ENCODE data around the gene FEM1A.
A peak's percentile ranks its signal among the peaks of the same experiment; 100 is the strongest.
"Not testable (repeated sequence)": the region's sequence is repeated elsewhere in the genome, so short reads cannot be mapped to it uniquely, and the experiment has no call there.

FEM1A gene

GRCh38 chr19:4774136-4774535, 17.4 kb upstream of the FEM1A start:
- no peak for DNase-seq

GRCh38 chr19:4775627-4776152, 15.8 kb upstream of the FEM1A start:
- no peak for DNase-seq

- no peak for DNase-seq
Observed at GRCh38 chr19:4776436-4777211, 14.9 kb upstream of the FEM1A start.

GRCh38 chr19:4778124-4778523, 13.4 kb upstream of the FEM1A start:
- not testable (repeated sequence) for DNase-seq

- DNase-seq: no peak
Observed at GRCh38 chr19:4780860-4781259, 10.7 kb upstream of the FEM1A start.

GRCh38 chr19:4781801-4782200, 9.7 kb upstream of the FEM1A start:
- DNase-seq: peak; percentile 21

GRCh38 chr19:4786412-4787016, 5.0 kb upstream of the FEM1A start:
- DNase-seq: not testable (repeated sequence)

GRCh38 chr19:4792019-4792865, 708 bp downstream of the FEM1A start:
- not testable (repeated sequence) for DNase-seq

GRCh38 chr19:4792866-4793195, 1.3 kb downstream of the FEM1A start:
- not testable (repeated sequence) for DNase-seq

- DNase-seq: not testable (repeated sequence)
Observed at GRCh38 chr19:4793278-4793677, 1.7 kb downstream of the FEM1A start.

- DNase-seq: no peak
Observed at GRCh38 chr19:4794971-4795370, 3.4 kb downstream of the FEM1A start.

GRCh38 chr19:4795400-4795799, 3.9 kb downstream of the FEM1A start:
- DNase-seq: no peak

- DNase-seq: no peak
Observed at GRCh38 chr19:4800591-4801081, 9.1 kb downstream of the FEM1A start.

- no peak for DNase-seq
Observed at GRCh38 chr19:4801085-4801619, 9.6 kb downstream of the FEM1A start.

- DNase-seq: no peak
Observed at GRCh38 chr19:4802711-4803110, 11.2 kb downstream of the FEM1A start.

- DNase-seq: no peak
Observed at GRCh38 chr19:4803736-4804695, 12.5 kb downstream of the FEM1A start.

GRCh38 chr19:4805140-4805539, 13.6 kb downstream of the FEM1A start:
- not testable (repeated sequence) for DNase-seq

- DNase-seq: no peak
Observed at GRCh38 chr19:4806384-4806783, 14.8 kb downstream of the FEM1A start.

- DNase-seq: no peak
Observed at GRCh38 chr19:4807188-4807587, 15.7 kb downstream of the FEM1A start.

- no peak for DNase-seq
Observed at GRCh38 chr19:4811328-4812131, 20.0 kb downstream of the FEM1A start.
